Activated CD4-positive, alpha-beta memory T cell treated with anti-CD3 and anti-CD28 coated beads, Interleukin-2, amount 10 ng/mL, durations not matched to agents 7 days and 5 days (primary cell): ENCODE results near the gene GOLGA1. TPM values are rescaled to one million over a fixed set of nuclear protein-coding genes. Genes with fewer than 3 reads are reported as not detected.
"Not testable (repeated sequence)": the region's sequence is repeated elsewhere in the genome, so short reads cannot be mapped to it uniquely, and the experiment has no call there.

Experiments used
- CTCF ChIA-PET: fragments of 350-600 bp; sonication (Branson Sonifier 250); formaldehyde crosslinking; loops from one replicate; lab custom pipeline; 2021; ENCODE audit warnings: antibody characterized with exemption, inconsistent platforms; lab: Charles Lee
- POLR2A ChIA-PET: fragments of 350-600 bp; sonication (Branson Sonifier 250); formaldehyde crosslinking; loops from one replicate; lab custom pipeline; 2021; ENCODE audit warnings: antibody characterized with exemption; lab: Charles Lee
- DNase-seq: peaks from one replicate; pipeline ENCODE4 v3.0.0-alpha.2; 2020
- H3K27ac Mint-ChIP-seq: one replicate; pipeline ENCODE4 v1.8.0; 2021; ENCODE audit warnings: mild to moderate bottlenecking, mixed read lengths
- H3K27me3 Mint-ChIP-seq: one replicate; pipeline ENCODE4 v1.8.0; 2021; ENCODE audit warnings: mixed read lengths
- H3K36me3 Mint-ChIP-seq: one replicate; pipeline ENCODE4 v1.8.0; 2021; ENCODE audit warnings: low read depth, mixed read lengths
- H3K4me1 Mint-ChIP-seq: one replicate; pipeline ENCODE4 v1.8.0; 2021; ENCODE audit warnings: mixed read lengths
- H3K4me3 Mint-ChIP-seq: one replicate; pipeline ENCODE4 v1.8.0; 2021; ENCODE audit warnings: mild to moderate bottlenecking, mixed read lengths
- H3K9me3 Mint-ChIP-seq: one replicate; pipeline ENCODE4 v1.8.0; 2021; ENCODE audit warnings: mixed read lengths
- total RNA-seq, 2 experiments: library from RNA; stranded (reverse); gene quantifications; one replicate each; pipeline ENCODE4 v1.2.3, GENCODE V29; 2021

GOLGA1 gene
- total RNA-seq, 2 experiments from 2014 or later: 18.0 to 19.7 TPM

GRCh38 chr9:124839612-124840299 is 101.1 kb downstream of the GOLGA1 start:
- Mint-ChIP-seq H3K4me3 (no peak overlapping the region), H3K36me3 (no peaks in the 10 kb centered on the region), H3K27ac (no peak overlapping the region), H3K4me1 (no peaks in the 10 kb centered on the region), H3K27me3 (peaks cover 17% of the 10 kb centered on the region), H3K9me3 (no peaks in the 10 kb centered on the region)
- no peak for DNase-seq
- CTCF ChIA-PET: interaction anchor here (0.6 to 5.4 kb wide), 7 partner anchors 14 to 222 kb away, joined by 3 to 46 read pairs (median 3); partner anchors contain the start of genes OLFML2A and WDR38
- POLR2A ChIA-PET: interaction anchor here (1.1 to 1.9 kb wide), 2 partner anchors 21 to 30 kb away, joined by 3 to 8 read pairs; no protein-coding TSS in a partner anchor

- H3K36me3 Mint-ChIP-seq, DNase-seq, POLR2A ChIA-PET, H3K4me1 Mint-ChIP-seq, H3K9me3 Mint-ChIP-seq, H3K27ac Mint-ChIP-seq, H3K4me3 Mint-ChIP-seq: not testable (repeated sequence)
- CTCF ChIA-PET: interaction anchor here (1.2 to 5.4 kb wide), 2 partner anchors 15 to 62 kb away, joined by 3 to 46 read pairs; partner anchors contain the start of genes OLFML2A and WDR38
- H3K27me3 Mint-ChIP-seq: peaks cover 17% of the 10 kb centered on the region
Observed at GRCh38 chr9:124838567-124839275, 102.2 kb downstream of the GOLGA1 start.

- H3K36me3 Mint-ChIP-seq, POLR2A ChIA-PET, H3K4me1 Mint-ChIP-seq, DNase-seq, H3K4me3 Mint-ChIP-seq, H3K9me3 Mint-ChIP-seq, H3K27ac Mint-ChIP-seq: not testable (repeated sequence)
- H3K27me3 Mint-ChIP-seq: peaks cover 17% of the 10 kb centered on the region
- CTCF ChIA-PET: interaction anchor here (5.4 kb wide), 1 partner anchor 16 kb away, joined by 46 read pairs; the partner anchor contains the start of gene WDR38
Observed at GRCh38 chr9:124838132-124838531, 102.8 kb downstream of the GOLGA1 start.

- ChIA-PET CTCF (interaction anchor here (0.8 kb wide), 2 partner anchors 18 to 60 kb away, joined by 3 read pairs; partner anchors contain the start of gene WDR38), POLR2A (no interaction called here)
- Mint-ChIP-seq H3K4me3 (no peak overlapping the region), H3K27me3 (peaks cover 17% of the 10 kb centered on the region), H3K27ac (no peak overlapping the region), H3K4me1 (no peaks in the 10 kb centered on the region), H3K9me3 (no peaks in the 10 kb centered on the region), H3K36me3 (no peaks in the 10 kb centered on the region)
- DNase-seq: no peak
Observed at GRCh38 chr9:124835026-124835557, 105.8 kb downstream of the GOLGA1 start.

DNA sequence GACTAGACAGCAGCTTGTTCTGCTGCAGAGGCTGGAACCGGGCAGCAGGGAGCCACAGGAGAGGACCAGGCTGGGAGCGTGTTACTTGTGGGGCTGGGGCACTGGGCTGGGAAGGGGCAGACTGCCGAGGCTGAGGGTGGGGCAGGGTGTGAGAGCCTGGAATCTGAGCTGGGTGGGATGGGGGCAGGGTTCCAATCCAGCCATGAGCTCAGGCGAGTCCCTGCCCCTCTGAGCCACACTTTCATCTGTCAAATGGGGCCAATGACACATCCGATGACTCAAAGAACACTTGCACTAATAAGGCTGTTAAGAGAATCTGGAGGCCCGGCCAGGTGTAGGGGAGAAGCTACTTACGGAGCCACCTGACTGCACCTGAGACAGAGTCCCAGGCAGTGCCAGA is 106.3 kb downstream of the GOLGA1 start:
- Mint-ChIP-seq H3K27ac (no peak overlapping the region), H3K27me3 (peaks cover 17% of the 10 kb centered on the region), H3K36me3 (no peaks in the 10 kb centered on the region), H3K4me1 (no peaks in the 10 kb centered on the region), H3K9me3 (no peaks in the 10 kb centered on the region), H3K4me3 (no peak overlapping the region)
- ChIA-PET POLR2A (no interaction called here), CTCF (interaction anchor here (0.8 kb wide), 2 partner anchors 19 to 60 kb away, joined by 3 read pairs; partner anchors contain the start of gene WDR38)
- no peak for DNase-seq

DNA sequence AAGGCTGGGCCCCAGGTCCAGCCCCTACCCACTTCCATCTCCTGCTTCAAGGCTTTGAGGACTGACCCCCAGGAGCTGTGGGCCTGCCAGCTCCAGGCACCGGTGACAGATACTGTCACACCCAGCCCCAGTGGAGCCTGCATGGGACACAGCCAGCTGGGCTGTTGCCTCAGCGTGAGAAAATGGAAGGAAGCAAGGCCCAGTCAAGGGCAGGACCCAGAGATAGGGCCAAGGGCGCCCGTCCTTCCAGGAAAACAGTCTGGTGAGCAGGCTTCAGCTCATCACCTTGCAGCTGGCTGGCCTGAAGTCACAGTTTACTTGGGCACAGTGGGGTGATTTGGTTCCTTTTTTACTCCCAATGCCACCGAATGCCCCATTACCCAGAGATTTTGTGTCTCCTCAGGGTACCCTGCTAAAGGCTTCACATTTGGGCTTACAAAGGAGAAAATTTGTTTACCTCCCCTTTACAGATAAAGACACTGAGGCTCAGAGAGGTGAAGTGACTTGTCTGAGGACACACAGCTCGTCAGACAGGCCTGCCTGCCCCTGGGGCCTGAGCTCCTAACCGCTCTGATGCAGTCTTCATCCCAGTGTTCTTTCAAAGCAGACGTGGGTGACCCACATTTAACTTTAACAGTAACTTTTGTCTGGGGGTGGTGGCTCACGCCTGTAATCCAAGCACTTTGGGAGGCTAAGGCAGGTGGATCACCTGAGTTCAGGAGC is 109.1 kb downstream of the GOLGA1 start:
- ChIA-PET CTCF (interaction anchor here (1.1 kb wide), 1 partner anchor 21 kb away, joined by 5 read pairs; no protein-coding TSS in a partner anchor), POLR2A (no interaction called here)
- Mint-ChIP-seq H3K27ac (no peak overlapping the region), H3K9me3 (no peaks in the 10 kb centered on the region), H3K4me1 (no peaks in the 10 kb centered on the region), H3K4me3 (no peak overlapping the region), H3K27me3 (no peaks in the 10 kb centered on the region), H3K36me3 (no peaks in the 10 kb centered on the region)
- DNase-seq: no peak

DNA sequence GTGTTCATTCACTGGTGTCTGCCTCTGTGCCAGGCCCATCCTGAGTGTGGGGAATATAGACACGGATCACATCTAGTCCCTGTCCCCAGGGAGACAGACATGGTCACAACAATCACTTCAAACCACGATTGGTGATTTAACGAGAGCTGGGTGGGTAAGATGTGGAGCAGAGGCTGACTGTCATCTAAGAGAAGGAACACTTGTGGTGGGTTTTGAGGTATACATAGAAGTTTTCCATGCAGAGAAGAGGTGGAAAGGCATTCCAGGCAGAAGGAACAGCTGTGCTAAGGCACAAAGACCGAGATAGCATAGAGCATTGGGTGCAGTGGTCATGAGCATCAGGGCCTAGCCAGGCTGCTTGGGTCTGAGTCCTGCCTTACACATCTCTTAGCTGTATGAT is 110.3 kb downstream of the GOLGA1 start:
- Mint-ChIP-seq H3K4me1 (no peaks in the 10 kb centered on the region), H3K36me3 (no peaks in the 10 kb centered on the region), H3K27ac (no peak overlapping the region), H3K4me3 (no peak overlapping the region), H3K27me3 (no peaks in the 10 kb centered on the region), H3K9me3 (no peaks in the 10 kb centered on the region)
- ChIA-PET POLR2A (no interaction called here), CTCF (no interaction called here)
- no peak for DNase-seq

DNA sequence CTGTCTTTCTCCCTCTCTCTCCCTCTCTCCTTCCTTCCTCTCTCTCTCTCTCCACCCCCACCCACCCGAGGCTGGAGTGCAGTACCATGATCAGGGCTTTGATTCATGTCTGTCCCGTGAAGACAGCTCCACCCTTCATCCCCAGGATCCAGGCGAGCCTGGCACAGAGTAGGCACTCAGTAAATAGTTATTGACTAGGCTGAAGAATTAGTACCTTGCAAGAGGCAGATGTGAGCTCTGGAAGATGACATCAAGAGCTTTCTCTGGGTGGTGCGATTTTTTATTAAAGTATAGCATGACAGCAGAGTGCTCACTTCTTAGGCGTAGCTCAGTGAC is 111.6 kb downstream of the GOLGA1 start:
- H3K4me3 Mint-ChIP-seq: no peak overlapping the region
- H3K4me1 Mint-ChIP-seq: no peaks in the 10 kb centered on the region
- peaks cover under 1% of the 10 kb centered on the region for H3K27me3 Mint-ChIP-seq
- H3K27ac Mint-ChIP-seq: no peak overlapping the region
- no peak for DNase-seq
- no peaks in the 10 kb centered on the region for H3K9me3 Mint-ChIP-seq
- POLR2A ChIA-PET: no interaction called here
- CTCF ChIA-PET: no interaction called here
- H3K36me3 Mint-ChIP-seq: no peaks in the 10 kb centered on the region

DNA sequence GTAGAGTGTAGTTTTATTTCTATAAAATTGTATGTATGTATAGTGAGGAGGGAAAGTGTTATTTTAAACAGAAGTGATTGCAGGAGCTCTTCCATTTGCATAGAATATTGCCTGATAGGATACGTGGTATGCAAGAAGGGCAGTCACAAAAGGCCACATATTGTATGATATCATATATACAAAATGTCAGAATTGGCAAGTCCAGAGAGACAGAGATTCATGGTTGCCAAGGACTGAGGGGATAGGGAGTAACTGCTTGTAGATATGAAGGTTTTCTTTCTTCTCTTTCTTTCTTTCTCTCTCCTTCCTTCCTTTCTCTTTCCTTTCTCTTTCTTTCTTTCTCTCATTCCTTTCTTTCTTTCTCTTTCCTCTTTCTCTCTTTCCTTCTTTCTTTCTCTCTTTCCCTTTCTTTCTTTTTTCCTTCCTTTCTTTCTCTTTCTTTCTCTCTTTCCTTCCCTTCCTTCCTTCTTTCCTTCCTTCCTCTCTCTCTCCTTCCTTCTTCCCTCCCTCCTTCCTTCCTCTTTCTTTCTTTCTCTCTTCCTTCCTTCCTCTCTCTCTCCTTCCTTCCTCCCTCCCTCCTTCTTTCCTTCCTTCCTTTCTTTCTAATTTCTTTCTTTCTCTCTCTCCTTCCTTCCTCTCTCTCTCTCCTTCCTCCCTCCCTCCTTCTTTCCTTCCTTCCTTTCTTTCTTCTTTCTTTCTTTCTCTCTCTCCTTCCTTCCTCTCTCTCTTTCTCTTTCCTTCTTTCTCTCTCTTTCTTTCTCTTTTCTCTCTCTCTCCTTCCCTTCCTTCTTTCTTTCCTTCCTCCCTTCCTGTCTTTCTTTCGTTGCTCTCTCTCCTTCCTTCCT is 112.2 kb downstream of the GOLGA1 start:
- peaks cover 4% of the 10 kb centered on the region for H3K27me3 Mint-ChIP-seq
- no peaks in the 10 kb centered on the region for H3K36me3 Mint-ChIP-seq
- no peak overlapping the region for H3K27ac Mint-ChIP-seq
- no peaks in the 10 kb centered on the region for H3K9me3 Mint-ChIP-seq
- H3K4me1 Mint-ChIP-seq: no peaks in the 10 kb centered on the region
- ChIA-PET CTCF (no interaction called here), POLR2A (no interaction called here)
- no peak for DNase-seq
- H3K4me3 Mint-ChIP-seq: no peak overlapping the region

Other genes starting within 250 kb of the GOLGA1 start
- under 1 TPM; 0.28 to 0.76 TPM for gene NR6A1, start 169.8 kb downstream of the GOLGA1 start, total RNA-seq
- gene OLFML2A, start 163.9 kb downstream of the GOLGA1 start, total RNA-seq: not detected
- gene WDR38, start 87.6 kb downstream of the GOLGA1 start, total RNA-seq: not detected
- 1,000 to 10,000 TPM; 1,297 to 1,317 TPM for gene RPL35, start 79.1 kb downstream of the GOLGA1 start, total RNA-seq
- 10 to 100 TPM; 76.6 to 79.4 TPM for gene ARPC5L, start 79.0 kb downstream of the GOLGA1 start, total RNA-seq
- gene SCAI, start 202.4 kb upstream of the GOLGA1 start, total RNA-seq: 1 to 10 TPM; 7.9 to 8.5 TPM
- gene PPP6C, start 248.7 kb upstream of the GOLGA1 start, total RNA-seq: 10 to 100 TPM; 56.4 to 57.6 TPM